MG63 (cell line): Measurements from ENCODE around the gene HOXA6. TPM values are rescaled to one million over a fixed set of nuclear protein-coding genes. Genes with fewer than 3 reads are reported as not detected.
A peak's percentile ranks its signal among the peaks of the same experiment; 100 is the strongest.

ENCODE experiments used
- DNase-seq: peaks from one replicate; pipeline ENCODE4 v3.0.0-alpha.2; 2020
- H3K27me3 ChIP-seq: fragments of 250-450 bp; sonication (Bioruptor Pico); 2 replicates; pipeline ENCODE4 v1.5.1; 2020; ENCODE audit warnings: mild to moderate bottlenecking, moderate library complexity
- H3K36me3 ChIP-seq: fragments of 250-450 bp; sonication (Bioruptor Pico); 2 replicates; pipeline ENCODE4 v1.5.1; 2020; ENCODE audit warnings: mild to moderate bottlenecking, moderate library complexity
- H3K4me3 ChIP-seq: fragments of 250-450 bp; sonication (Bioruptor Pico); 2 replicates; pipeline ENCODE4 v1.5.1; 2020; ENCODE audit warnings: mild to moderate bottlenecking, moderate library complexity
- H3K9me3 ChIP-seq: fragments of 250-450 bp; sonication (Bioruptor Pico); 2 replicates; pipeline ENCODE4 v1.5.1; 2020; ENCODE audit warnings: mild to moderate bottlenecking, moderate library complexity
- total RNA-seq: library from RNA; depleted of rRNA; stranded (reverse); fragments of >200 nt; shearing (Covaris generic); gene quantifications from 2 replicates; pipeline ENCODE4 v1.2.3, GENCODE V29; 2014; ENCODE audit warnings: low replicate concordance

The HOXA6 gene
- total RNA-seq, 1 experiment from 2014 or later = 0.82 TPM

DNA sequence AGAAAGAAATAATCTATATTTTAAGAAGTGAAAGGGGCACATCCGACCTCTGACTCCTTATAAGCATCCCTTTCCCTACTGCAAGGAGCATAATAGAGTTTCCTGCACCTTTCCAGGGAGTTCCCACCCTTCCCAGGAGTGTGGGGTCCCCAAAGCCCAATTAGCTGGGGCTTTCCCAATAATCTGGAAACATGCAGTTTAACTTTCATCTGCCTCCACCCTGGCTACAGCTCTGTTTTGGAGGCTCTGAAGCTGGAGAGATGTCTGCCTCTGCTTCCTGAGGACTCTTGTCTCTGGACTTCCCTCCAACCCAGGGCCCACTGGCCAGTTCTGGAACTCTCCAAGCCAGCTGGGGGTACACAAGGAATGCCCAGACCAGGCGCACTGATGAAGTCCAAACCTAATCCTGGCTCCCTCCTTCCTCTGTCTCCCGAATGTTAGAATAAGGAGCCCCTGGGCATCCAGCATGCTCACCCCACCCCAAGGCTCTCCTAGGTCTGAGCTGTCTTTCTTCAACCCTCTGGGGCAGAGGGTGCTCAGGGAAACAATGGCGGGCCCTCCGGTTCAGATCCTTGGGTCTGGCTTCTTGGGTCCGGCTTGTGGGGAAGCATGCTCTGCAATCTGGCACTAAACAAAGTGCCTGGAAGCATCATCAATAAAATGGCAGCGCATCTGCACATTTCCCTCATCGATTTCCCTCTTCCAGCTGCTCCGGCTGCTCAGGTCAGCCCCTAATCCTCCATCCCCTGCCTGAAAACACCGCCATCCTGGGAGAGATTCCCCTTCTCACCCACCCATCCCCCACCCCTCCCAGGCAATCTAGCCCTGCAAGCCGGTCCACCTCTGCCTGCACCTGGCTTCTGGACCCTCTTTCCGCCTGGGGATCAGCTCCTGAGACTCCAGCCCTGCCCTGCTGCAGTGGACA lies 30.4 kb downstream of the HOXA6 start:
- no peaks in the 10 kb centered on the region for H3K36me3 ChIP-seq
- H3K4me3 ChIP-seq = no peak overlapping the region
- DNase-seq = no peak
- H3K27me3 ChIP-seq = no peaks in the 10 kb centered on the region
- no peaks in the 10 kb centered on the region for H3K9me3 ChIP-seq

DNA sequence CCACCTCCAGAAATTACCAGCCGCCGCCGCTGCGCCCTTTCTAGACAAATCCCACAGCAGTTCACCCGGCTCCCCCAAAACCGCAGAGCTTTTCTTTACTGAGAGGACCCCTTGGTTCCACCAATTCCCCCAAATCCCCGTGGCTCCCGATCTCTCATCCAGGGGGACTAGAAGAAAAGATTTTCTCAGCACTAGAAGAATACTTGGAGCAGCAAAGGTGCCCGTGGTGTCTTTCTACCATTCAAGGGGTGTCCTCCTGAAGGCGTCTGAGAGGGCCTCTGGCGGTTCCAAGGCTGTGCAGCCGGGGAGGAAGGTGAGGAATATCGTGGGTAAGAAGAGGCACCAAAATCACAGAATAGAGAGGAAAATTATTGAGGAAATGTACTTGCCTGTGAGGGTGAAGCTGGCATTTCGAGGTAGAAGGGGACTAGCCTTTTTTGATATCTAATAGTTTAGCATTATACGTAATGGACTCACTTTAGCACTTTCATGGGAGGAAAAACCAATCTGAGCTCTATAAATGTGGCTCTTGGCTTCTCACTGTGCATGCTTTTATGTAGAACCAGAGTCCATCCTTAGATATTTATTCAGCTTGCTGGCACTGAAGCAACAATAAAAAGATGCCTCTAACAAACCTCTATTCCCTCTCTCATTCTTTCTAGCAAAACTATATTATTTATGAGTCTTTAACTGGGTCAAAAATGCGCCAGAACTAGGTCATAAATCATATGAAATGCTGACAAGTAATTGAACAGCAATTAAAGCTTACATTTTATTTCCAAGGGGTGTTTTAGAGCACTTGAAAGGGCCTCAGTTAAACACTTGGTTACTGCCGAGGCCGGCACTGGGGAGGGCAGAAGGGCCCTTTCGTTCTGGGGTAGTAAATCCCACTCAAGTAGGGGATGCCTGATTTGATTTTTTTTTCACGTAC lies 31.3 kb downstream of the HOXA6 start:
- Histone ChIP-seq H3K36me3 (no peaks in the 10 kb centered on the region), H3K27me3 (no peaks in the 10 kb centered on the region), H3K4me3 (no peak overlapping the region), H3K9me3 (no peaks in the 10 kb centered on the region)
- no peak for DNase-seq

DNA sequence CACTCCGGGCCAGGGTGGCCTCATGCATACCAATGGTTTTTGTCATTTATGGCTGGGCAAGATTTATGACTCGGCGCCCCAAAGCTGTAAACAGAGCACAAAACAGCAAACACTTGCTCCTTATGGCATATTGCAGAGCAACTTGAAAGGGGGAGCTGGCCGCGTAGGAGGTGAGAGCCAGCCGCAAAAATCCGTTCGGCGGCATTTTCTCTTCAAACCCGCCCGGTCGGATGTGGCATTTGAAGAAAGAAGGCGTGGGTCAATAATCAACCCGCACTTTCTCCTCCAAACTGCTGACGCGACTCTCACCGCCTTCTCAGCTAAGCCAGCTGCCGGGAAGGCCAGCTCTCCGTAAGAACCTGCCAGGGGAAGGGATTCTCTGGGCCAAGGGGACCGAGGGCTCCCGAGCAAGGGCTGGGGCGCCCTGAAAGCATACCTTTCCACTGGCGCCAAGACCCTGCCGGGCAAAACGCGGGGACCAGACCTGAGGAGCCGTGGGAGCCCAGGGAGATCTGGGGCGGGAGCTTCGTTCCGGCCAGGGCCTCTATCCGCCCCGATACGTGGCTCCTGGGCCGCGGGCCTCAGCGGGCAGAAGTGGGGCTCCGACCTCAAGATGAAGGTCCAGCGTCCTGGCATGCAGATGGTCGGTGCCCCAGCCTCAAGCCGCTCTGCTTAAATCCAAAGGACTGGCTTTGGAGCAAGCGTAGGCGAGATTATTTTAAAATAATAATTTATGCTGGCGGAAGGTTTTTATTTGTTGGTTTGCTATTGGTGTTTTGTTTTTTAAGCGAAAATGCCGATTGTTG lies 32.1 kb downstream of the HOXA6 start:
- Histone ChIP-seq H3K36me3 (no peaks in the 10 kb centered on the region), H3K27me3 (no peaks in the 10 kb centered on the region), H3K4me3 (no peak overlapping the region), H3K9me3 (no peaks in the 10 kb centered on the region)
- no peak for DNase-seq

DNA sequence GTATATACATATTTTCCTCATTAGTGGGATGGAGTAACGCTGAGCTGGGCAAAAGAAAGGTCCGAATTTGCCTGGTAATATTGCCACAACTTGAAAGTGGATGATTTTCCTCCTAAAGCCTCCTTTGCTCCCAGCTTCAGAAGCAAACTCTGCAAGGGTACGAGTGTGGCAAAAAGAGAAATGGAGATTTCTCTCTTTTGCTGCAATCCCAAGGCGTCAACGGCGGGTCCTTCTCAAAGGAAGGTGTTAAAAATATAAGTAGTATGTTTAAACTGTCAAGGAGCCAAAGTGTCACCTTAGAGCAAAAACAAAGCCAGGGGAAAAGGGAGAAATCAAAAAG lies 32.7 kb downstream of the HOXA6 start:
- Histone ChIP-seq H3K27me3 (no peaks in the 10 kb centered on the region), H3K4me3 (no peak overlapping the region), H3K9me3 (no peaks in the 10 kb centered on the region), H3K36me3 (no peaks in the 10 kb centered on the region)
- DNase-seq = no peak

DNA sequence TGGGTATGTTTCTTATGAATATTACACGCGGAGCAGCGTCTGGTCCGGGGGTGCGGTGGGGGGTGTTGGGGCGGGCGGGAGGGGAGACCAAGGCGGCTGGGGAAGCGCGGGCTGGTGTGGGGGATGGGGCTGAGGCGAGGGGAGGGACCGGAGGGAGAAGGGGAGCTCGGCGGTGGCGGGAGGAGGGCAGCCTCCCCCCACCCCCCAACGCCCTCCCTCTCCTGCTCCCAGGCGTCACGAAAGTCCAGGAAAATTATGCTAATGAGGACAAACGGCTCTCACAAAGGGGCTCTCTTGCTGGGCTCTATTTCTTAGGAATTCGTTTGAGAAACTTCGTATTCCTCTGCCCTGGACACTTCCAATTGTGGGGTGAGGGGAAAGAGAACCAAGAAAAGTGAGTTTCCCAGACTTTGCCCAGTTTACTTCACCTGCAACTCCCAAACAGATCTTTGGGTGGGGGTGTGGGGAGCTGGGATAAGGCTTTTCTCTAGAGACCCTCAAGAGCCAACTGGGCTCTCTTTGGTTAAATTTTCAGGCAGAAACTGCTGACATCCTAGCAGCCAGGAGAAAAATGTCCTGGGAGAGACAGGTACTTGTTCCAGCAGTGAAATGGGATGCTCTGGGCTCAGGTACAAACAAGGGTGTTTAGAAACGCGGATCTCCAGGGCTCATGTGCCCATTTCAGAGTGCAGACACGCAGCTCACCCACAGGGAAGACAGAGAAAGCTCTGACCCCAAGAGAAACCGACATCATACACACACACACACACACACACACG lies 33.4 kb downstream of the HOXA6 start:
- no peaks in the 10 kb centered on the region for H3K27me3 ChIP-seq
- no peaks in the 10 kb centered on the region for H3K36me3 ChIP-seq
- no peak for DNase-seq
- no peaks in the 10 kb centered on the region for H3K9me3 ChIP-seq
- H3K4me3 ChIP-seq = no peak overlapping the region

DNA sequence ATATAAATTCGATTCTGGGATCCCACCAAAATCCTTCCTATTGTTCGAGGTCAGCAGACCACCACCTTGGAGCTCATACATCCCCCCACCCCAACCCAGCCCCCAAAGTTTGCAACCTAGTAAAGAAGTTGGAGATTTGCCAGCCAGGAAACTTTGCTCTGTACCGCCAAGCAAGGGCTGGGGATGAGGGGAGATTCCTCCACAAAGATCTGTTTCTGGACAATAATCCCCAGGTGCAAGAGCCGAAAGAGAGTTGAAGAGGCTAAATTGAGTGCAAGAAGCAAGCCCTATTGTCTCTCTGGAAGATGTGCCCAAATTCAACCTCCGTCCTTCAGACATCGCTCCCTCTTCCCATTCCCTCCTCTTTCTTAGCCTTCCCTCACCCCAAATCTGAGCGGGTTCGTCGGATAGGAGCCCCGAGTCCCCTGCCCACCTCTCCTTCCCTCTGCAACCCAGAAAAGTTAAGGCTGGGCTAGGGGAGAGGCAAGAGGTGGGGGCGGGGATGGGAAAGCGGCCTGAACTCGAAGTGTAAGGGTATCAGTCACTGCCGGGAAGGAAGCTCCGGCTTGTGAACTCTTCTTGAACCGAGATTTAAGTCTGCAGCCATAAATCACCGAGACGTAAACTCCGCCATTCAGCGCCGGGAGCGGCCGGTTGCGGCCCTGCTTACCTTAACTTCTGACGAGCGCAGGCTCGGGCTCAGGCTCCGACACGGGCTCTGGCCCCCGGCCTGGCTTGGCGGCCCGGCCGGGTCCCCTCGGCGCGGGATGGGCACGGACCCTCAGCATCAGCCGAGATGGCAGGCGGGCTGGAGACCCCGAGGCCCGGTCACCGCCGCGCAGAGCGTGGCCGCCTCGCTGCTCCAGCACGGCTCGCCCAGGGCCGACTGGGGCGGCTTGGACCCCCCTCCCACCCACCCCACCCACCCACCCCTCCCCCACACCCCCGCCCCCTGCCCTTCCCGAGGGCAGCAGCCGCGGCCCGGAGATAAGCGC lies 34.3 kb downstream of the HOXA6 start:
- no peaks in the 10 kb centered on the region for H3K36me3 ChIP-seq
- no peaks in the 10 kb centered on the region for H3K9me3 ChIP-seq
- DNase-seq = no peak
- no peaks in the 10 kb centered on the region for H3K27me3 ChIP-seq
- no peak overlapping the region for H3K4me3 ChIP-seq

DNA sequence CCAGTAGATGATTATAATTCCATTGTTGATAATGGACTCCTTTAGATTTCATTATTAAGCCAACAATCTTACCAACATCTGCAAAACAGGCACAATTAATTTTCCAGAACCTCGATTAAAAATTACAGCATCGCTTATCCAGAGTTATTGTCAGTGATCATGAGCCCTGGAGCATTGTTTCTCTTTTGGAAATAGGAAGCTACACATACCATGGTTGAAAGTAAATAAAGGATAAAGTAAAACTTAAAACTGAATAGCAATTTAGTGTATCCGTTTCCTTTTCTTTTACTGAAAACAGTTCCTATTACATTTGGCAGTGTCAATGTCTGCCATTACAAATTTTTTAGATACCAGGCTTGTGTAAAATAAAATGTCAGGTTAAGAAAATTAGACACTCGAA lies 35.2 kb downstream of the HOXA6 start:
- H3K9me3 ChIP-seq = no peaks in the 10 kb centered on the region
- no peaks in the 10 kb centered on the region for H3K36me3 ChIP-seq
- no peaks in the 10 kb centered on the region for H3K27me3 ChIP-seq
- DNase-seq = no peak
- H3K4me3 ChIP-seq = no peak overlapping the region

DNA sequence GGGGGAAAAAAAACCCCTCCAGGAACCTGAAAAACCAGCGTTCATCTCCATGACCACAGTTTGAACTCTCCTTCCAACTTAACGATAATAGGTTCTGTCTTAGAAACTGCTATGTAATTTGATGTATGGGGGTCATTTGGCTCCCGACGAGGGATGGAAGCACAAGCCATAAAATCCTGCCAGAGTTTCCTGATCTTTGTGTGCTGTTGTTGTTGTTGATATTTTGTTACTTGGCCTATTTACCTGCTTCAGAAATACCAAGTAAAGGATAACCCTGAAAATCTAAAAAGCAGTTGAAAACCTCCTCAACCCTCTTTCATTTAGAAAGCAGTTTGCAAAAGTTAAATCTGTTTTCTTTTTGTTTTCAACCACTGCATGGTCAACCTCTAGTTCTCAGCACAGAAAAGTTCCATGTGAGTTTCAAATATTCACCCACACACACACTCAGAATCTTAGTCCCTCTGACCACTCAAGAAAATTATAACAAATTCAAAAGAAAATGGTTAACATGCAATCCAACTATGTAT lies 35.8 kb downstream of the HOXA6 start:
- Histone ChIP-seq H3K4me3 (no peak overlapping the region), H3K27me3 (no peaks in the 10 kb centered on the region), H3K9me3 (no peaks in the 10 kb centered on the region), H3K36me3 (no peaks in the 10 kb centered on the region)
- DNase-seq = no peak

DNA sequence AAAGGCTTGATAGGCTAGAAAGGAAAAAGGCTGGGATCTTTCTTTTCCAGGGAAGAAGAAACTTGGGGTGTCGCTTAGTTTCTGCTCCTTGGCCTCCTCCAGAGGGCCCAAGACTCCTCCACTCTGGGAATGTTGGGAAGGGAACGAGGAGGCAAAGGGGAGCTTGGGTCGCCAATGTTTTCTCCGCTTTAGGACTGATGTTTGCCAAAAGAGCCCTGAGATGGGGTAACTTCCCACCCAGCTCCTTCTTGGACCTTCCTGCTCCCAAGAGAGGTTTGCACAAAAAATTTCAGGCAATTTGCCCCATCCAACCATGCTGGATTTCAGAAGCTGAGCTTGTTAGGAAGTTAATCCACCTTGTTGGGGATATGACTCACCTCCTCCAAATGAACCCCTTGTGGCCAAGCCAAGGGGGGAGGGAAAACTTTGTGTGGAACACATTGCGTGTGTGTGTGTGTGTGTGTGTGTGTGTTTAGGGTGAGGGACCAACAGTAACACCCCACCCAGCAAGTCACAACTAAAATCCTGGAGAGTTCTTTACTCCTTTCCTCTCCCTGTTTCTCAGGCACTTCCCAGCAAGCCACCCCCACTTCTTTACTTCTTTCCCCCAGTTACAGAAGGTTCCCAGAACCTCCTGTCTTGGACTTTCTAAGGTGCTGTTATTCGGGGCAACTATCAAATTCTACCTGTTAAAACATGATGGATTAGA lies 36.4 kb downstream of the HOXA6 start:
- peak; percentile 33 for DNase-seq
- H3K27me3 ChIP-seq = no peaks in the 10 kb centered on the region
- H3K9me3 ChIP-seq = no peaks in the 10 kb centered on the region
- H3K36me3 ChIP-seq = no peaks in the 10 kb centered on the region
- no peak overlapping the region for H3K4me3 ChIP-seq

DNA sequence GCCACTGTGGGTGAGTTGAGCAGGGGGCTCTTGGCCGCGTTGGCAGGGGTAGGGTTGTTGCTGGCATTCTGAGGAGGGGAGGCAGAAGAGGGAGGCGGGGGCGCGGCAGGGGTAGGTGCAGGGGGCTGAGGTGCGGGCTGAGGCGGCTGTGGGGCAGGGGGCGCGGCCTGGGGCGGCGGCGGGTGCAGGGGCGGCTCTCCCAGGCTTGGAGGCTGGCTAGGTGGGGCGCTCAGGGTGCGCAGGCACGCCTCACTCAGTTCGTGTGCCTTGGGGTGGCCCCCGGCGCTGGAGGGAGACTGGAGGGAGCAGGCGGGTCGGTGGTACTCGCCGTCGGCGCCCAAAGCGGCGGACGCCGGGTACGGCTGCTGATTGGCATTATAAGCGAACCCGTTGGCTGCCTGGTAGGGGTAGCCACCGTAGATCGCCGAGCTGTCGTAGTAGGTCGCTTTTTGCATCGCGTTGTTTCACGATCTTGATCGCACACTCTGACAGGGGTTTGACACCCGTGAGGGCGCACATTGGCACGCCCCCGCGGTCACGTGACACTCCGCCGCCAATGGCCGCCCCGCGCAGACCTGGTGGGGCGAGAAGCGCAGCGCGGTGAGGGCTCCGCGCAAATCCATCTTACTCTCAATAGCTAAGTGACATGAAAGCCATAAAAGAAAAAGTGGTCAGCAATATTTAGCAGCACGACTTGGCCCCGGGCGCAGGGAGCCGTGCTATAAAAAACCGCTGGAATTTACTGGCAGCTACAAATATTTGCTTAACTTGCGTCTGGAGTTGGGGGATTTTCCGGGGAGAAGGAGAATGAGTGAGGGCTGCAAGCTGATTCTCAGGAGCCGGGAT lies 37.2 kb downstream of the HOXA6 start:
- Histone ChIP-seq H3K9me3 (no peaks in the 10 kb centered on the region), H3K4me3 (no peak overlapping the region), H3K36me3 (no peaks in the 10 kb centered on the region), H3K27me3 (no peaks in the 10 kb centered on the region)
- peak; percentile 43 for DNase-seq

DNA sequence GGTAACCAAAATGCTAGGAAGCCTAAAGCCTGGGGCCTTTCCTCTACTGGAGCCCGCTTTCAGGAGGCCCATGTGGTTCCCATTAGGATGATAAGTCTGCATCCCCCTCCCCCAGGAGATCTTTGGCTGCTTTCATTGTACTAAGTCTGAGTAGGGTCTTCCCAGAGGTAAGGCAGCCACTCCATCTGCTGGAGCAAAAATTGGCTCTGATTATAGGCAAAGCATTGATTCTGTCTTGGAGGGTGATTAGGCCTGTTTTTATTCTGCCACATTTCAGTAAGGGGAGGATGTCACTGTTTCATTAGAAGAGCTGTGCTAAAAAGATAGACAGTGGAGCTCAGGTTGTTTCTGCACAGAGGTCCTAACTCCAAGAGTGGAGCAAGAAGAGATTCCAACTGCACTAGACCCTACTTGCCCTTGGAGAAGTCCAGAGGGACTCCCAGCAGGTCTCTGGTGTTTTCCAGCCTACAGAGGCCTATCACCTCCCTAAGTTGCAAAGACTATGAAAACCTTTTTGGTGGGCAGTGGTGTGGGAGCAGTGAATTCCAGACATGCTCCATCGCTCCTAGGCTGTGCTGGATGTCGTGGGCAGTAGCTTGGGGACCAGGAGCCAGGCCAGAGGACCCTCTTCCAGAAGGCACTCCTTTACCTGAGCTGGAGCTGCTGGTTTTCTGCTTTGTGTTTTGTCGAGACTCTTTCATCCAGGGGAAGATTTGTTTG lies 37.9 kb downstream of the HOXA6 start:
- Histone ChIP-seq H3K4me3 (no peak overlapping the region), H3K9me3 (no peaks in the 10 kb centered on the region), H3K27me3 (no peaks in the 10 kb centered on the region), H3K36me3 (no peaks in the 10 kb centered on the region)
- no peak for DNase-seq

DNA sequence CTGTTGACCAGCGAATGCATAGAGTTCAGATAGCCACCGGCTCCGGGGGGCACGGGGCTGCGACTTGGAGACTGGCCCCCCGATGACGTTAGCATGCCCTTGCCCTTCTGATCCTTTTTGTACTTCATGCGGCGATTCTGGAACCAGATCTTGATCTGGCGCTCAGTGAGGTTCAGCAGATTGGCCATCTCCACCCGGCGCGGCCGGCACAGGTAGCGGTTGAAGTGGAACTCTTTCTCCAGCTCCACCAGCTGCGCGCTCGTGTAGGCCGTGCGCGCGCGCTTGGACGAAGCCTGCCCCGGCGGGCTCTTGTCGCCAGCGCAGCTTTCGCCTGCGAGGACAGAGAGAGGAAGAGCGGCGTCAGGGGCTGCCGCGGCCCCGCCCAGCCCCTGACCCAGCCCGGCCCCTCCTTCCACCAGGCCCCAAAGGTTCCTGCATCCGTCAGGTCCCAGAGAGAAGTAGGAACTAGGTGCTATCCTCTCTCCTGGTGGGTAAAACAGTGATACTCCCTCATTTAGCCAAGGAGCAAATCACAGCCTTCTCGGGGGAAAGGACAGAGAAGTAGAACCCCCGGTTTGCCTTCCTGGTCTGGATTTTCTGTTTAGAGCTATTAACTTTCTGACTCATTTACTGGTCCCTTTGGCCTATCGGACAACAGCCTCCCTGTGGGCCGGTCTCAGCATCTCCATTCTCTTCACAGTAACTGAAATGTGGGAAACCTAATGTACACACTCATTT lies 39.0 kb downstream of the HOXA6 start:
- H3K36me3 ChIP-seq = no peaks in the 10 kb centered on the region
- no peak overlapping the region for H3K4me3 ChIP-seq
- no peaks in the 10 kb centered on the region for H3K27me3 ChIP-seq
- H3K9me3 ChIP-seq = no peaks in the 10 kb centered on the region
- no peak for DNase-seq
